OCI-LY7 (cell line): Measurements from ENCODE around the gene NOL4L. TPM values are rescaled to one million over a fixed set of nuclear protein-coding genes. Genes with fewer than 3 reads are reported as not detected.

ENCODE experiments used
- BruUV-seq: library from RNA; stranded (reverse); fragments of 400-500 nt; replicated peaks from 2 replicates; lab custom pipeline; 2021; lab: Mats Ljungman, UMichigan
- CTCF ChIA-PET: fragments of 300-600 bp; sonication (Branson Sonifier 250); formaldehyde crosslinking; loops from one replicate; lab custom pipeline; 2022; ENCODE audit warnings: antibody characterized with exemption; ENCODE audit not compliant: unreplicated experiment; lab: Charles Lee
- POLR2A ChIA-PET: fragments of 300-600 bp; sonication (Branson Sonifier 250); formaldehyde crosslinking; loops from one replicate; lab custom pipeline; 2022; ENCODE audit warnings: antibody characterized with exemption; lab: Charles Lee
- DNase-seq: peaks from one replicate; pipeline ENCODE4 v3.0.0-alpha.2; 2015; ENCODE audit warnings: low spot score
- H2AFZ ChIP-seq: fragments of 200-600 bp; sonication (generic), shearing (Covaris generic); 2 replicates; pipeline ENCODE4 v1.6.1; 2014; ENCODE audit warnings: mild to moderate bottlenecking, antibody characterized with exemption, low read length, moderate library complexity
- H3K27ac ChIP-seq: fragments of 200-600 bp; sonication (generic); 2 replicates; pipeline ENCODE4 v1.5.1; 2014; ENCODE audit warnings: mixed run types, low read depth, mild to moderate bottlenecking, moderate library complexity, low read length, inconsistent platforms; ENCODE audit not compliant: poor library complexity, severe bottlenecking
- H3K36me3 ChIP-seq: fragments of 200-600 bp; sonication (generic); 2 replicates; pipeline ENCODE4 v1.6.1; 2014; ENCODE audit warnings: mild to moderate bottlenecking, antibody characterized with exemption, low read length, moderate library complexity, mixed read lengths; ENCODE audit not compliant: insufficient read depth
- H3K4me1 ChIP-seq: fragments of 200-600 bp; sonication (generic); 2 replicates; pipeline ENCODE4 v1.5.1; 2014; ENCODE audit warnings: mild to moderate bottlenecking, low read length; ENCODE audit not compliant: insufficient read depth, poor library complexity, severe bottlenecking
- H3K4me2 ChIP-seq: fragments of 200-600 bp; sonication (generic); 2 replicates; pipeline ENCODE4 v1.6.1; 2014; ENCODE audit warnings: mild to moderate bottlenecking, low read length
- H3K4me3 ChIP-seq: fragments of 200-600 bp; sonication (generic); 2 replicates; pipeline ENCODE4 v1.5.1; 2014; ENCODE audit warnings: mild to moderate bottlenecking, low read depth, low read length; ENCODE audit not compliant: poor library complexity, severe bottlenecking
- H3K79me2 ChIP-seq: fragments of 200-600 bp; sonication (generic); 2 replicates; pipeline ENCODE4 v1.6.1; 2016; ENCODE audit warnings: low read depth, mild to moderate bottlenecking, low read length, moderate library complexity, mixed read lengths; ENCODE audit not compliant: insufficient read depth
- H3K9me2 ChIP-seq: fragments of 200-600 bp; sonication (generic); 2 replicates; pipeline ENCODE4 v1.6.1; 2016; ENCODE audit warnings: mild to moderate bottlenecking, low read length, mixed read lengths; ENCODE audit not compliant: insufficient read depth
- H3K9me3 ChIP-seq: fragments of 200-600 bp; sonication (generic); 2 replicates; pipeline ENCODE4 v1.6.1; 2014; ENCODE audit warnings: mild to moderate bottlenecking, mixed run types, low read length, mixed read lengths
- H4K20me1 ChIP-seq: fragments of 200-600 bp; sonication (generic); 2 replicates; pipeline ENCODE4 v1.6.1; 2014; ENCODE audit warnings: mild to moderate bottlenecking, antibody characterized with exemption, low read length, moderate library complexity, mixed read lengths; ENCODE audit not compliant: insufficient read depth
- EZH2phosphoT487 ChIP-seq: fragments of 200-600 bp; sonication (generic); IDR thresholded peaks from 2 replicates; pipeline ENCODE4 v1.6.1; 2018; ENCODE audit warnings: low read depth, borderline replicate concordance, mild to moderate bottlenecking, mixed run types, antibody characterized with exemption, low read length, moderate library complexity, mixed read lengths
- intact Hi-C: fragments of 100-400 bp; cut with micrococcal nuclease; formaldehyde crosslinking; loops from one replicate; pipeline ENCODE4 v1.10.0; 2022; ENCODE audit not compliant: unreplicated experiment
- total RNA-seq, 2 experiments: library from RNA; depleted of rRNA in 1 of 2; stranded (reverse); fragments of >200 nt in 1 of 2; shearing (Covaris generic) in 1 of 2; gene quantifications; 2 replicates each; pipeline ENCODE4 v1.2.3, GENCODE V29; 2014 to 2022
- TF ChIP-seq, protein P1 (sequence below): fragments of 200-600 bp; sonication (generic); conservative IDR thresholded peaks from 2 replicates; pipeline ENCODE4 v1.5.1; 2014; ENCODE audit warnings: mild to moderate bottlenecking, antibody characterized with exemption, low read length, moderate library complexity, mixed read lengths

Gene NOL4L
- total RNA-seq, 2 experiments from 2014 or later, result 3.9 to 4.2 TPM

- POLR2A ChIA-PET, result no interaction called here
- intact Hi-C loops, result no loop called here
- H3K27ac ChIP-seq, result no peak overlapping the region
Measured at GRCh38 chr20:32572271-32572968, 12.7 kb downstream of the NOL4L start.

GRCh38 chr20:32571566-32571965 is 13.6 kb downstream of the NOL4L start:
- CTCF ChIA-PET, result interaction anchor here (1.6 kb wide), 1 partner anchor 15 kb away, joined by 4 read pairs; no protein-coding TSS in a partner anchor
- H3K4me2 ChIP-seq, result no peak overlapping the region
- POLR2A ChIA-PET, result no interaction called here

More at GRCh38 chr20:32572271-32572968, 12.7 kb downstream of the NOL4L start:
- H3K4me2 ChIP-seq, result no peak overlapping the region
- TF ChIP-seq EZH2phosphoT487, result no peak
- TF ChIP-seq, protein P1, sequence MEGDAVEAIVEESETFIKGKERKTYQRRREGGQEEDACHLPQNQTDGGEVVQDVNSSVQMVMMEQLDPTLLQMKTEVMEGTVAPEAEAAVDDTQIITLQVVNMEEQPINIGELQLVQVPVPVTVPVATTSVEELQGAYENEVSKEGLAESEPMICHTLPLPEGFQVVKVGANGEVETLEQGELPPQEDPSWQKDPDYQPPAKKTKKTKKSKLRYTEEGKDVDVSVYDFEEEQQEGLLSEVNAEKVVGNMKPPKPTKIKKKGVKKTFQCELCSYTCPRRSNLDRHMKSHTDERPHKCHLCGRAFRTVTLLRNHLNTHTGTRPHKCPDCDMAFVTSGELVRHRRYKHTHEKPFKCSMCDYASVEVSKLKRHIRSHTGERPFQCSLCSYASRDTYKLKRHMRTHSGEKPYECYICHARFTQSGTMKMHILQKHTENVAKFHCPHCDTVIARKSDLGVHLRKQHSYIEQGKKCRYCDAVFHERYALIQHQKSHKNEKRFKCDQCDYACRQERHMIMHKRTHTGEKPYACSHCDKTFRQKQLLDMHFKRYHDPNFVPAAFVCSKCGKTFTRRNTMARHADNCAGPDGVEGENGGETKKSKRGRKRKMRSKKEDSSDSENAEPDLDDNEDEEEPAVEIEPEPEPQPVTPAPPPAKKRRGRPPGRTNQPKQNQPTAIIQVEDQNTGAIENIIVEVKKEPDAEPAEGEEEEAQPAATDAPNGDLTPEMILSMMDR, result no peak
- CTCF ChIA-PET, result interaction anchor here (1.6 kb wide), 1 partner anchor 16 kb away, joined by 4 read pairs; no protein-coding TSS in a partner anchor
- H3K9me2 ChIP-seq, result no peaks in the 10 kb centered on the region
- no peaks in the 10 kb centered on the region for H3K9me3 ChIP-seq
- no peak overlapping the region for H2AFZ ChIP-seq
- H4K20me1 ChIP-seq, result no peaks in the 10 kb centered on the region
- no peak overlapping the region for H3K4me3 ChIP-seq
- no peak for DNase-seq
- no TSS peak for BruUV-seq
- no peaks in the 10 kb centered on the region for H3K36me3 ChIP-seq
- H3K79me2 ChIP-seq, result no peaks in the 10 kb centered on the region
- no peaks in the 10 kb centered on the region for H3K4me1 ChIP-seq

More at GRCh38 chr20:32571566-32571965, 13.6 kb downstream of the NOL4L start:
- no peak for TF ChIP-seq EZH2phosphoT487
- TF ChIP-seq, protein P1, result no peak
- H3K9me2 ChIP-seq, result no peaks in the 10 kb centered on the region
- intact Hi-C loops, result no loop called here
- no peaks in the 10 kb centered on the region for H3K36me3 ChIP-seq
- H3K4me3 ChIP-seq, result no peak overlapping the region
- H4K20me1 ChIP-seq, result no peaks in the 10 kb centered on the region
- H3K9me3 ChIP-seq, result no peaks in the 10 kb centered on the region
- H3K4me1 ChIP-seq, result no peaks in the 10 kb centered on the region
- BruUV-seq, result no TSS peak
- H2AFZ ChIP-seq, result no peak overlapping the region
- no peak overlapping the region for H3K27ac ChIP-seq
- DNase-seq, result no peak
- no peaks in the 10 kb centered on the region for H3K79me2 ChIP-seq
